HEK293 (cell line): Measurements from ENCODE around the gene GRB2.

Source experiments
- CTCF ChIA-PET: fragments of 350-600 bp; formaldehyde crosslinking; extraction: SDS; loops from one replicate; lab custom pipeline; 2021; ENCODE audit warnings: antibody characterized with exemption; lab: Yijun Ruan, JAX
- POLR2A ChIA-PET: fragments of 300-600 bp; formaldehyde crosslinking; extraction: SDS; loops from one replicate; lab custom pipeline; 2020; ENCODE audit warnings: antibody characterized with exemption, inconsistent platforms; lab: Yijun Ruan, JAX
- H3K27ac ChIP-seq: fragments of 200-500 bp; sonication (Bioruptor generic); 2 replicates; pipeline ENCODE4 v1.5.1; 2014; ENCODE audit warnings: low read depth, low read length, control low read depth, inconsistent platforms; ENCODE audit errors: extremely low read depth
- H3K36me3 ChIP-seq, 2 experiments: fragments of 200-500 bp in 1 of 2; sonication (Bioruptor generic) in 1 of 2; 1 replicate in 1 of 2; 2 replicates in 1 of 2; pipeline ENCODE4 v1.5.1; 2014 to 2017; ENCODE audit warnings: inconsistent platforms in 2 of 2, low read length in 2 of 2; ENCODE audit not compliant: control insufficient read depth in 2 of 2, insufficient read depth in 1 of 2
- H3K4me1 ChIP-seq: fragments of 200-500 bp; sonication (Bioruptor generic); 2 replicates; pipeline ENCODE4 v1.5.1; 2014; ENCODE audit warnings: mild to moderate bottlenecking, low read length, inconsistent platforms; ENCODE audit not compliant: control insufficient read depth, insufficient read depth
- H3K4me3 ChIP-seq: 2 replicates; pipeline ENCODE4 v1.5.1; 2011; ENCODE audit warnings: low read depth, mild to moderate bottlenecking, control low read depth, low read length, moderate library complexity
- H3K9me3 ChIP-seq: fragments of 200-500 bp; sonication (Bioruptor generic); 2 replicates; pipeline ENCODE4 v1.5.1; 2014; ENCODE audit warnings: low read depth, low read length, inconsistent platforms; ENCODE audit not compliant: control insufficient read depth, insufficient read depth
- GLIS1 ChIP-seq: fragments of 450-650 bp; formaldehyde crosslinking; IDR thresholded peaks from 2 replicates; pipeline ENCODE4 v1.5.1; 2016; ENCODE audit warnings: missing biosample characterization, missing genetic modification characterization
- PRDM1 ChIP-seq: fragments of 450-650 bp; formaldehyde crosslinking; IDR thresholded peaks from 2 replicates; pipeline ENCODE4; 2016; ENCODE audit warnings: missing biosample characterization, missing genetic modification characterization
- ZBTB1 ChIP-seq: fragments of 450-650 bp; formaldehyde crosslinking; IDR thresholded peaks from 2 replicates; pipeline ENCODE4 v1.5.1; 2016; ENCODE audit warnings: missing biosample characterization, missing genetic modification characterization
- ZBTB21 ChIP-seq: fragments of 450-650 bp; formaldehyde crosslinking; IDR thresholded peaks from 2 replicates; pipeline ENCODE4 v1.5.1; 2017; ENCODE audit warnings: missing biosample characterization, missing genetic modification characterization
- ZFHX2 ChIP-seq: fragments of 450-650 bp; formaldehyde crosslinking; conservative IDR thresholded peaks from 2 replicates; pipeline ENCODE4 v1.5.1; 2016; ENCODE audit warnings: missing biosample characterization, missing genetic modification characterization
- ZNF155 ChIP-seq: fragments of 450-650 bp; formaldehyde crosslinking; IDR thresholded peaks from 2 replicates; pipeline ENCODE4 v1.5.1; 2016; ENCODE audit warnings: missing biosample characterization, missing genetic modification characterization
- ZNF174 ChIP-seq: fragments of 450-650 bp; formaldehyde crosslinking; IDR thresholded peaks from 2 replicates; pipeline ENCODE4 v1.5.0; 2017; ENCODE audit warnings: missing biosample characterization, mild to moderate bottlenecking, missing genetic modification characterization
- ZNF19 ChIP-seq: fragments of 450-650 bp; formaldehyde crosslinking; IDR thresholded peaks from 2 replicates; pipeline ENCODE4; 2016; ENCODE audit warnings: missing biosample characterization, missing genetic modification characterization, low read depth
- ZNF211 ChIP-seq: fragments of 450-650 bp; formaldehyde crosslinking; IDR thresholded peaks from 2 replicates; pipeline ENCODE4 v1.5.1; 2016; ENCODE audit warnings: low read depth, missing biosample characterization, missing genetic modification characterization
- ZNF221 ChIP-seq: fragments of 450-650 bp; formaldehyde crosslinking; IDR thresholded peaks from 2 replicates; pipeline ENCODE4 v1.5.1; 2017; ENCODE audit warnings: missing biosample characterization, missing genetic modification characterization, borderline replicate concordance
- ZNF302 ChIP-seq: fragments of 450-650 bp; formaldehyde crosslinking; IDR thresholded peaks from 2 replicates; pipeline ENCODE4 v1.5.1; 2016; ENCODE audit warnings: missing biosample characterization, missing genetic modification characterization, low read depth
- ZNF350 ChIP-seq: fragments of 450-650 bp; formaldehyde crosslinking; IDR thresholded peaks from 2 replicates; pipeline ENCODE4 v1.5.0; 2017; ENCODE audit warnings: missing biosample characterization, mild to moderate bottlenecking, missing genetic modification characterization
- ZNF501 ChIP-seq: fragments of 450-650 bp; formaldehyde crosslinking; IDR thresholded peaks from 2 replicates; pipeline ENCODE4 v1.5.1; 2016; ENCODE audit warnings: missing biosample characterization, missing genetic modification characterization
- ZNF530 ChIP-seq: fragments of 450-650 bp; formaldehyde crosslinking; IDR thresholded peaks from 2 replicates; pipeline ENCODE4 v1.5.1; 2016; ENCODE audit warnings: low read depth, missing biosample characterization, missing genetic modification characterization
- ZNF544 ChIP-seq: fragments of 450-650 bp; formaldehyde crosslinking; IDR thresholded peaks from 2 replicates; pipeline ENCODE4 v1.5.0; 2017; ENCODE audit warnings: missing biosample characterization, missing genetic modification characterization
- ZNF555 ChIP-seq: fragments of 450-650 bp; formaldehyde crosslinking; conservative IDR thresholded peaks from 2 replicates; pipeline ENCODE4 v1.5.1; 2017; ENCODE audit warnings: missing biosample characterization, mild to moderate bottlenecking, missing genetic modification characterization, inconsistent platforms
- ZSCAN16 ChIP-seq: fragments of 450-650 bp; formaldehyde crosslinking; IDR thresholded peaks from 2 replicates; pipeline ENCODE4 v1.5.1; 2016; ENCODE audit warnings: missing biosample characterization, missing genetic modification characterization
- TF ChIP-seq, protein P1 (sequence below): fragments of 450-650 bp; formaldehyde crosslinking; IDR thresholded peaks from 2 replicates; pipeline ENCODE4 v1.5.1; 2016; ENCODE audit warnings: missing biosample characterization, missing genetic modification characterization
- TF ChIP-seq, protein P2 (sequence below): fragments of 450-650 bp; formaldehyde crosslinking; IDR thresholded peaks from 2 replicates; pipeline ENCODE4 v1.5.1; 2017; ENCODE audit warnings: missing biosample characterization, missing genetic modification characterization
- TF ChIP-seq, protein P3 (sequence below): fragments of 450-650 bp; formaldehyde crosslinking; IDR thresholded peaks from 2 replicates; pipeline ENCODE4 v1.5.1; 2016; ENCODE audit warnings: missing biosample characterization, missing genetic modification characterization
- TF ChIP-seq, protein P4 (sequence below): fragments of 450-650 bp; formaldehyde crosslinking; IDR thresholded peaks from 2 replicates; pipeline ENCODE4 v1.5.1; 2016; ENCODE audit warnings: missing biosample characterization, missing genetic modification characterization
- TF ChIP-seq, protein P5 (sequence below): fragments of 450-650 bp; formaldehyde crosslinking; IDR thresholded peaks from 2 replicates; pipeline ENCODE4 v1.5.1; 2016; ENCODE audit warnings: missing biosample characterization, missing genetic modification characterization
- TF ChIP-seq, protein P6 (sequence below): fragments of 450-650 bp; formaldehyde crosslinking; IDR thresholded peaks from 2 replicates; pipeline ENCODE4 v1.5.1; 2016; ENCODE audit warnings: missing biosample characterization, missing genetic modification characterization
- TF ChIP-seq, protein P7 (sequence below): fragments of 450-650 bp; formaldehyde crosslinking; IDR thresholded peaks from 2 replicates; pipeline ENCODE4 v1.5.1; 2017; ENCODE audit warnings: missing biosample characterization, mild to moderate bottlenecking, missing genetic modification characterization, moderate library complexity
- TF ChIP-seq, protein P8 (sequence below): fragments of 450-650 bp; formaldehyde crosslinking; IDR thresholded peaks from 2 replicates; pipeline ENCODE4 v1.5.1; 2016; ENCODE audit warnings: missing biosample characterization, missing genetic modification characterization

The GRB2 gene

DNA sequence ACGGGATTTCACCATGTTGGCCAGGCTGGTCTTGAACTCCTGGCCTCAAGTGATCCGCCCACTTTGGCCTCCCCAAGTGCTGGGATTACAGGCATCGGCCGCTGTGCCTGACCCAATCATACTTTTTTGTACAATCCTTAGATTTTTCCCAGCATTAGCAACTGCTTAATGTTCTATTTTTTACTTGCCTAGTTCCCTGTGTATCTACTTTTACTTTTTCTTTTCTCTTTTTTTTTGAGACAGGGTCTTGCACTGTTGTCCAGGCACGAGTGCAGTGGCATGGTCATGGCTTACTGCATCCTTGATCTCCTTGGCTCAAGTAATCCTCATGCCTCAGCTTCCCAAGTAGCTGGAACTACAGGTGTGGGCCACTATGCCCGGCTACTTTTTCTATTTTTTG lies 9.5 kb downstream of the GRB2 start (continued):
- TF ChIP-seq ZNF530 (tag by site-specific recombination) (no peak), ZNF211 (tag by site-specific recombination) (no peak), ZBTB1 (no peak), ZNF350 (no peak), ZNF221 (tag by site-specific recombination) (no peak), GLIS1 (no peak; the same call in 1 of the 2 replicates), ZFHX2 (tag by site-specific recombination) (peak; percentile 31), ZNF544 (tag by site-specific recombination) (no peak), ZNF555 (no peak), ZNF174 (tag by site-specific recombination) (no peak), PRDM1 (tag by site-specific recombination) (peak; percentile 64), ZNF155 (tag by site-specific recombination) (no peak), ZSCAN16 (tag by site-specific recombination) (no peak), ZBTB21 (tag by site-specific recombination) (no peak), ZNF19 (tag by site-specific recombination) (no peak)
- TF ChIP-seq, protein P1, sequence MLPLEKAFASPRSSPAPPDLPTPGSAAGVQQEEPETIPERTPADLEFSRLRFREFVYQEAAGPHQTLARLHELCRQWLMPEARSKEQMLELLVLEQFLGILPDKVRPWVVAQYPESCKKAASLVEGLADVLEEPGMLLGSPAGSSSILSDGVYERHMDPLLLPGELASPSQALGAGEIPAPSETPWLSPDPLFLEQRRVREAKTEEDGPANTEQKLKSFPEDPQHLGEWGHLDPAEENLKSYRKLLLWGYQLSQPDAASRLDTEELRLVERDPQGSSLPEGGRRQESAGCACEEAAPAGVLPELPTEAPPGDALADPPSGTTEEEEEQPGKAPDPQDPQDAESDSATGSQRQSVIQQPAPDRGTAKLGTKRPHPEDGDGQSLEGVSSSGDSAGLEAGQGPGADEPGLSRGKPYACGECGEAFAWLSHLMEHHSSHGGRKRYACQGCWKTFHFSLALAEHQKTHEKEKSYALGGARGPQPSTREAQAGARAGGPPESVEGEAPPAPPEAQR (tag by site-specific recombination) = no peak
- TF ChIP-seq, protein P2, sequence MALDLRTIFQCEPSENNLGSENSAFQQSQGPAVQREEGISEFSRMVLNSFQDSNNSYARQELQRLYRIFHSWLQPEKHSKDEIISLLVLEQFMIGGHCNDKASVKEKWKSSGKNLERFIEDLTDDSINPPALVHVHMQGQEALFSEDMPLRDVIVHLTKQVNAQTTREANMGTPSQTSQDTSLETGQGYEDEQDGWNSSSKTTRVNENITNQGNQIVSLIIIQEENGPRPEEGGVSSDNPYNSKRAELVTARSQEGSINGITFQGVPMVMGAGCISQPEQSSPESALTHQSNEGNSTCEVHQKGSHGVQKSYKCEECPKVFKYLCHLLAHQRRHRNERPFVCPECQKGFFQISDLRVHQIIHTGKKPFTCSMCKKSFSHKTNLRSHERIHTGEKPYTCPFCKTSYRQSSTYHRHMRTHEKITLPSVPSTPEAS (tag by site-specific recombination) = no peak
- TF ChIP-seq, protein P3, sequence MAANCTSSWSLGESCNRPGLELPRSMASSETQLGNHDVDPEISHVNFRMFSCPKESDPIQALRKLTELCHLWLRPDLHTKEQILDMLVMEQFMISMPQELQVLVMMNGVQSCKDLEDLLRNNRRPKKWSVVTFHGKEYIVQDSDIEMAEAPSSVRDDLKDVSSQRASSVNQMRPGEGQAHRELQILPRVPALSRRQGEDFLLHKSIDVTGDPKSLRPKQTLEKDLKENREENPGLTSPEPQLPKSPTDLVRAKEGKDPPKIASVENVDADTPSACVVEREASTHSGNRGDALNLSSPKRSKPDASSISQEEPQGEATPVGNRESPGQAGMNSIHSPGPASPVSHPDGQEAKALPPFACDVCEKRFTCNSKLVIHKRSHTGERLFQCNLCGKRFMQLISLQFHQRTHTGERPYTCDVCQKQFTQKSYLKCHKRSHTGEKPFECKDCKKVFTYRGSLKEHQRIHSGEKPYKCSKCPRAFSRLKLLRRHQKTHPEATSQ (tag by site-specific recombination) = no peak
- TF ChIP-seq, protein P4, sequence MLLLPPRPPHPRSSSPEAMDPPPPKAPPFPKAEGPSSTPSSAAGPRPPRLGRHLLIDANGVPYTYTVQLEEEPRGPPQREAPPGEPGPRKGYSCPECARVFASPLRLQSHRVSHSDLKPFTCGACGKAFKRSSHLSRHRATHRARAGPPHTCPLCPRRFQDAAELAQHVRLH (tag by site-specific recombination) = 0 out of 2 replicates have a peak, but pooled peaks have one; percentile 7

DNA sequence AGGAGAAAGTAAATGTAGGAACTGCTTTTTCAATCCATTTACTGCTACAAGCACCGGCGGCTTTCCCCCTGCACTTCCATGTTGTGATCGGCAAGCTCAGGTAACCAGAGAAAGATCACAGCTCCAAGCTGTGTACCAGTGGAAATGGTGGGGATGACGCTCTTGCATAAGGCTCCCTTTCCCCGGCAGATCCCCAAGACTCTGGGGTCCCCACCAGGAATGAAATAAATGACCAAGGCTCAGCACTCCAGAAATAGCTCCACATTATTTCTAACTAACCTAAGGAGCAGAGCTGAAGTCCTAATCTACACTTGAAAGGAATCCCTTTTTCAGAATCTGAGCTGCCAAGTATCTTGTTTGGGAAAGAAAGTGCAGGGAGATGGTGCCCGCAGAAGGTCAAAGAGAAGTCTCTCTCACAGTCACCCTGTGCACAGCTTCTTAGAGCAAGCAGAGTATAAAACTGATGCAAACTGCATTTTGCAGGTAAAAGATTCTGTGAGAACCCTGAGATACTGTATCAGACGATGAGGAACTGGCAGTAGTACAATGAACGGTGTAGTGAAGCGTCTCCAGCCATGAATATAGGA lies 11.1 kb downstream of the GRB2 start:
- H3K9me3 ChIP-seq = no peaks in the 10 kb centered on the region
- ChIA-PET POLR2A (interaction anchor here (0.6 to 3.3 kb wide), 29 partner anchors 9 to 370 kb away, joined by 3 to 52 read pairs (median 6); partner anchors contain the start of genes GGA3, GRB2, KCTD2 and MIF4GD), CTCF (interaction anchor here (0.9 to 4.7 kb wide), 10 partner anchors 9 to 354 kb away, joined by 3 to 41 read pairs (median 6); partner anchors contain the start of genes GGA3, MIF4GD, MRPS7 and SLC25A19)
- H3K36me3 ChIP-seq = peaks cover 0 to 17% of the 10 kb centered on the region in 2 experiments
- peak overlapping the region; percentile 84 for H3K27ac ChIP-seq
- H3K4me3 ChIP-seq = peak overlapping the region; percentile 61
- peaks cover 37% of the 10 kb centered on the region for H3K4me1 ChIP-seq
- TF ChIP-seq PRDM1 (tag by site-specific recombination) = peak; percentile 66; the same call in 1 of the 2 replicates
- TF ChIP-seq, protein P5, sequence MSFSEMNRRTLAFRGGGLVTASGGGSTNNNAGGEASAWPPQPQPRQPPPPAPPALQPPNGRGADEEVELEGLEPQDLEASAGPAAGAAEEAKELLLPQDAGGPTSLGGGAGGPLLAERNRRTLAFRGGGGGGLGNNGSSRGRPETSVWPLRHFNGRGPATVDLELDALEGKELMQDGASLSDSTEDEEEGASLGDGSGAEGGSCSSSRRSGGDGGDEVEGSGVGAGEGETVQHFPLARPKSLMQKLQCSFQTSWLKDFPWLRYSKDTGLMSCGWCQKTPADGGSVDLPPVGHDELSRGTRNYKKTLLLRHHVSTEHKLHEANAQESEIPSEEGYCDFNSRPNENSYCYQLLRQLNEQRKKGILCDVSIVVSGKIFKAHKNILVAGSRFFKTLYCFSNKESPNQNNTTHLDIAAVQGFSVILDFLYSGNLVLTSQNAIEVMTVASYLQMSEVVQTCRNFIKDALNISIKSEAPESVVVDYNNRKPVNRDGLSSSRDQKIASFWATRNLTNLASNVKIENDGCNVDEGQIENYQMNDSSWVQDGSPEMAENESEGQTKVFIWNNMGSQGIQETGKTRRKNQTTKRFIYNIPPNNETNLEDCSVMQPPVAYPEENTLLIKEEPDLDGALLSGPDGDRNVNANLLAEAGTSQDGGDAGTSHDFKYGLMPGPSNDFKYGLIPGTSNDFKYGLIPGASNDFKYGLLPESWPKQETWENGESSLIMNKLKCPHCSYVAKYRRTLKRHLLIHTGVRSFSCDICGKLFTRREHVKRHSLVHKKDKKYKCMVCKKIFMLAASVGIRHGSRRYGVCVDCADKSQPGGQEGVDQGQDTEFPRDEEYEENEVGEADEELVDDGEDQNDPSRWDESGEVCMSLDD = no peak
- TF ChIP-seq, protein P6, sequence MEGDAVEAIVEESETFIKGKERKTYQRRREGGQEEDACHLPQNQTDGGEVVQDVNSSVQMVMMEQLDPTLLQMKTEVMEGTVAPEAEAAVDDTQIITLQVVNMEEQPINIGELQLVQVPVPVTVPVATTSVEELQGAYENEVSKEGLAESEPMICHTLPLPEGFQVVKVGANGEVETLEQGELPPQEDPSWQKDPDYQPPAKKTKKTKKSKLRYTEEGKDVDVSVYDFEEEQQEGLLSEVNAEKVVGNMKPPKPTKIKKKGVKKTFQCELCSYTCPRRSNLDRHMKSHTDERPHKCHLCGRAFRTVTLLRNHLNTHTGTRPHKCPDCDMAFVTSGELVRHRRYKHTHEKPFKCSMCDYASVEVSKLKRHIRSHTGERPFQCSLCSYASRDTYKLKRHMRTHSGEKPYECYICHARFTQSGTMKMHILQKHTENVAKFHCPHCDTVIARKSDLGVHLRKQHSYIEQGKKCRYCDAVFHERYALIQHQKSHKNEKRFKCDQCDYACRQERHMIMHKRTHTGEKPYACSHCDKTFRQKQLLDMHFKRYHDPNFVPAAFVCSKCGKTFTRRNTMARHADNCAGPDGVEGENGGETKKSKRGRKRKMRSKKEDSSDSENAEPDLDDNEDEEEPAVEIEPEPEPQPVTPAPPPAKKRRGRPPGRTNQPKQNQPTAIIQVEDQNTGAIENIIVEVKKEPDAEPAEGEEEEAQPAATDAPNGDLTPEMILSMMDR (tag by site-specific recombination) = no peak
- TF ChIP-seq, protein P7, sequence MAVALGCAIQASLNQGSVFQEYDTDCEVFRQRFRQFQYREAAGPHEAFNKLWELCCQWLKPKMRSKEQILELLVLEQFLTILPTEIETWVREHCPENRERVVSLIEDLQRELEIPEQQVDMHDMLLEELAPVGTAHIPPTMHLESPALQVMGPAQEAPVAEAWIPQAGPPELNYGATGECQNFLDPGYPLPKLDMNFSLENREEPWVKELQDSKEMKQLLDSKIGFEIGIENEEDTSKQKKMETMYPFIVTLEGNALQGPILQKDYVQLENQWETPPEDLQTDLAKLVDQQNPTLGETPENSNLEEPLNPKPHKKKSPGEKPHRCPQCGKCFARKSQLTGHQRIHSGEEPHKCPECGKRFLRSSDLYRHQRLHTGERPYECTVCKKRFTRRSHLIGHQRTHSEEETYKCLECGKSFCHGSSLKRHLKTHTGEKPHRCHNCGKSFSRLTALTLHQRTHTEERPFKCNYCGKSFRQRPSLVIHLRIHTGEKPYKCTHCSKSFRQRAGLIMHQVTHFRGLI (tag by site-specific recombination) = no peak
- TF ChIP-seq ZNF501 = no peak
- TF ChIP-seq, protein P8, sequence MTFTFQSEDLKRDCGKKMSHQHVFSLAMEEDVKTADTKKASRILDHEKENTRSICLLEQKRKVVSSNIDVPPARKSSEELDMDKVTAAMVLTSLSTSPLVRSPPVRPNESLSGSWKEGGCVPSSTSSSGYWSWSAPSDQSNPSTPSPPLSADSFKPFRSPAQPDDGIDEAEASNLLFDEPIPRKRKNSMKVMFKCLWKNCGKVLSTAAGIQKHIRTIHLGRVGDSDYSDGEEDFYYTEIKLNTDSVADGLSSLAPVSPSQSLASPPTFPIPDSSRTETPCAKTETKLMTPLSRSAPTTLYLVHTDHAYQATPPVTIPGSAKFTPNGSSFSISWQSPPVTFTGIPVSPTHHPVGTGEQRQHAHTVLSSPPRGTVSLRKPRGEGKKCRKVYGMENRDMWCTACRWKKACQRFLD (tag by site-specific recombination) = no peak
- no peak for TF ChIP-seq ZNF302 (tag by site-specific recombination)
